Renal cortical epithelial cell (primary cell): Measurements from ENCODE around the gene AFF3. TPM values are rescaled to one million over a fixed set of nuclear protein-coding genes. Genes with fewer than 3 reads are reported as not detected.

ENCODE experiments used
- DNase-seq: peaks from one replicate; pipeline ENCODE4 v3.0.0-alpha.2; 2011; ENCODE audit warnings: low read depth
- total RNA-seq: library from RNA; depleted of rRNA; stranded (reverse); fragments of >200 nt; gene quantifications from 2 replicates; pipeline ENCODE4 v1.2.3, GENCODE V29; 2014

The AFF3 gene
- total RNA-seq, 1 donor from 2014 or later: 0.10 TPM

- no peak for DNase-seq
These were observed 435.7 kb downstream of the AFF3 start for GRCh38 chr2:99706735-99707134.

- DNase-seq: no peak
These were observed 440.9 kb downstream of the AFF3 start for GRCh38 chr2:99701503-99701902.

DNA sequence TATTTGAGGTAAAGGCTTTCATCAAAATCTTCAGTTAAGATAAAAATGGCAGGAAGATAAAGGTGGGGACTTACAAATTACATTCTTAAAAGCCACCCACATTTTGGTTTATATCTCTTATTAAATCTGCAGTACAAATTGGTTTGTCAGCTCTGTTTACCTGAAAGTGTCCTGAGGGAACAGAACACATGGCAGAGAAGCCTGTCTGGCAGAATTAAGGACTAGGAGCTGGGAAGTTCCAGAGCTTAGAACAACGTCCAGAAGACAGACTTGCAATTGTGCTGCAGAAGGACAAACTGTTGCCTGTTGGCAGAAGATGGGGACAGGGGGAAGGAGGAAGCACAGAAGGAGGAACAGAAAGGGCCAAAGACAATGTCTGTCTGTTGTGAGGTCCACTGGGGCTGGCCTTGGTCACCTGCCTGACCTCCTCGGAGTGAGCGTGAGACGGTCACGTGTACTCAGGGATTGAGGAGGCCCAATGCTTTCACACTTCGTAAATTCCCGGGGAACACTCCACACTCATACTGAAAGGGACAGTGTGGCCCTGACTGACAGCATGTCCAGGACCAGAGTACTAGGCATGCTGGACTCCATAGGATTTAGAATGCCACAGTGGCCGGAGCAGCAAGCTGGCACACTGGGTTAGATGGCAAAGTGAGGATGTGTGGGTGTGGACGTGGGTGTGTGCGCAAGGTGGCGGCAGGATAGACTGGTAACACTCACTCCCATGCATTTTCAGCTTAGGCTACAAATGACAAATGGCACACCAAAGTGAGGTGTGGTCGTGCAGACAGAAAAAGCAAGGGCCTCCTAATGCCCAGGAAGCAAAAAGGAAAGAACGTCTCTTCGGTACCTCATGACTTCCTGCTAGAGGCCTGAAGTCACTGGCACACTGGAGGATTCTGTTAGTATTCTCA lies 441.6 kb downstream of the AFF3 start:
- DNase-seq: no peak

DNA sequence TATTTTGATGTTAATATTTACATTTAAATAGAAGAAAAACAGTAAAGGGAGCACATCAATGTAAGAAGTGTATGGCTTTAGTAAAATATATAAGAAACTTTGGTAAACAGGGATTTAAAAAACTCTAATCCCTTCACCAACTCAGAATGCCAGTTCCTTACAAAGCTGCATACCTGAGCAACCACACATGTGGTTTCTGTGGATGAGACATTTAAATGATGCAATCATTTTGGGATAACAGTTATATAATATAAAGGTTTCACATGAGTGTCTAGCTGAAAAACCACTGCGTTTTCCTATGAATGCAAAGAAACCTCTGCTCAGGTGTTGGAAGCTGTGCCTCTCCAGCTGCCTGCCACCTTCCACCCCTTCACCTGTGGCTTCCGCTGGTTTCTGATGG lies 443.5 kb downstream of the AFF3 start:
- DNase-seq: peak; percentile 74

DNA sequence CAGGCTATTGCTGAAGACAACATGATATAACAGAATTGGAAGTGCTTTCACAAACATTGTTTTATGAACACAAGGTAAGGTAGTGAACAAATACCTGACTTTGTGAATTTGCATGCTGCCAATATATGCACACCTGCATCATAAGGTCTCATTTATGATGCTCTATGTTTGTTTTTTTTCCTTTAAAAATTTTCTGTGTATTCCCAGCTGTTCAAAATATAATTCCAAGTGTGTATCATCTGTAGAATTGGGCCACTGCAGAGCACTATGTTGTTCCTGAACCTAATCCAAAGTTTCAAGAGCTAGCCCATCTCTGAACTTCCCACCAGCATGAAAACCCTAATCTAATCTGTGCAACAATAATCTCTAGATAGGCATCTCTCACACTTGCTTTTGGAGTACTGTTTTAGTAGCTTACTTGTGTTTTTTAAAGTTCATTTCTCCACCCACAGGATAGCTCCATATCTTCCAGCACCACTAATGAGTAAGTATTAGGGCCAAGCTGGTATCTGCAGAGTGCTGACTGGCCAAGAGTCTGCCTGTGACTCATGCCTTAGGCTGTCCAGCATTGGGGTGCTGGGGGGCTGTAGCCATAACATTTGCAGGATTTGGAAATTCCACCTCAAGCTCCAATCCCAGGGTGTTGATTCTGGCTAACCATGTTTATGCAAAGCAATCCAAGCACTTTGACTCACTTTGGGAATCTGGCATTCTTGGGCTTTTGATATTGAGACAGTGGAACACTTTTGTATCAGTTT lies 444.4 kb downstream of the AFF3 start:
- peak; percentile 52 for DNase-seq

GRCh38 chr2:99695944-99696253 lies 446.5 kb downstream of the AFF3 start:
- no peak for DNase-seq

DNA sequence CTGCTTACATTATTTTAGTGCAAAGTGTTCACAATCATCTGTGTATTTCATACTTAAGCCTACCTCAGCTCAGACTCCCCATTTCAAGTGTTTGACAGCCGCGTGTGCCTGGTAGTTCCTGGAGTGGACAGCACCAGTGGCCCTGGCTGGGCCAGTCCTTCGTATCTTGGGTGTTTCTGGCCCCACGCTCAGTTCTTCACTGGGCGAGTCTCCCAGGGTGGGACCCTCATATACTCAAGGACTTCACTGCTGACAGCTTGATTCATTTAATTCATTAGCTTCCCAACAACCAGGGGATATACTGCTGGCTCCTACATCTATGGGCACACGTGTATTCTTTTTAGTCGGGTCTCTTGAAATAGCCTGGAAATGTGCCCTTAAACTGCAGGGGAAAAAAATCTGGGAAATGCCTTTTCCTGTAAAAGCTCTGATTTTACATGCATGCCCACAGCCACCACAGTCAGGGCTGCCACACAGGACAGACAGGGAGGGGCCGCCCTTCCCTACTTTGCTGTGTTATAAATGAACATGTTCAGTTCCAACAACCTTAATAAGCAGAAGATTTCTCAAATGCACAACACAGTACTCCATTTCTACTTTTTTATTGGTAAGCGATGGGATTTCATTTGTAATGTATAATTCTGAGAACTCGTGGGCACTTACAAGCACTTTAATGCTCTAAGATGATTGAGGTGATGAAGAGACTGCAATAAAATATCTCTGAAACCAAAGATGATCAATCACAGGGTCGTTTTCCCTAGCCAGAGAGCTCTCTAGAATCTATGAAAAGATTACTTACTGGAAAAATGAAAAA lies 447.1 kb downstream of the AFF3 start:
- DNase-seq: no peak

DNA sequence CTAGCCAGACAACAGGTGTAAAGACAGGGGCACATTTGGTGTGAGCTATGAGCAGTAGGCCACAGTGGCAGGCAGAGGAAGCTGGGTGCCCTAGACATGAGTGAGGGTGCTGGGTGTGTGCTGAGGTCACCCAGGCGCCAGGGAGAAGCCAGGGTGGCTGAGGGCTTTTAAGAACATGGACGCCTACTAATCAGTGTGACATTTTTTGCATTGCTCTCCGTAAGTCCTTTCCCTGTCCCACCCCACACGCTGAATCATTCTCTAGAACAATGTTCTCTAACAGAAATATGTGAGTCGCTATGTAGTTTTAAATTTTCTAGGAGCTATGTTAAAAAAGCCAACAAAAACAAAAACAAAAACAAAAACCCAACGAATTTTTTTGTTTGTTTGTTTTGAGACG lies 448.1 kb downstream of the AFF3 start:
- no peak for DNase-seq

DNA sequence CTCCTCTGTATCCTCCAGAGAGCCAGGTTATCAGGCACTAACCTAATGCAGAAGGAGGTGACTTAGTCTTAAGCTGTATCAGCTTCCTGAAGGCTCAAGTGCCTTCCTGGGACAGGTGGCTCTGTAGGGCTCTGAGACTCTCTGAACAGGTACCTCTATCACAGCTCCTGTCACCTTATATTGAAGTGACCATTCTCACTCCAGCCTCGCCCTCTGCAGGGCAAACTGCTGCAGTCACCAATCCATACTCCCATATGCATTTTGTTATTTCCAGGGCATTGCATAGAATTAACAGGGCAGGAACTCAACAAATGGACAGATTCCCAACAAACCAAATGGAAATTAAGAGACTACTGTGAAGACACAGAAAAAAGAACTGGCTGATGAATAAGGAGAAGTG lies 449.6 kb downstream of the AFF3 start:
- no peak for DNase-seq

DNA sequence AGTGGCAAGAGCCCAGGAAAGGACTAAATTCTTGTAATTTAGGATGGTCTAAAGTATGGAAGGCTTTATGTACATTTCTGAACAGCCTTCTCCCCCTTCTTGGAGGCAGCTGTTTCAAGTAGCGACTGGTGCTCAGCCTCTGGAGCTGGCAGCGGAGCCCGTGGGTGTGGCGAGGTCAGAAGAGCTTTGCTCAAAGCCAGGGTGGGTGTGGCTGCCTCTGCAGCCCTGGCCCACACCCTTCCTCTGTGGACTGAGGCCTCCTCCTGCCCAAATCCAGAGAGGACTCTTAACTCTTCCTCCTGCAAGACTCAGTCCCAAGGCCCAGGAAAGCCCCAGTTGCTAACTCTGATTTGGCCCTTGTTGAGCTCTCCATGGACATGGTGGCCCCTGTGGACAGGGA lies 450.5 kb downstream of the AFF3 start:
- no peak for DNase-seq

- no peak for DNase-seq
These were observed 453.1 kb downstream of the AFF3 start for GRCh38 chr2:99689145-99689742.

- DNase-seq: no peak
These were observed 453.7 kb downstream of the AFF3 start for GRCh38 chr2:99688699-99689098.

GRCh38 chr2:99682275-99683060 lies 459.9 kb downstream of the AFF3 start:
- DNase-seq: peak; percentile 42

- peak; percentile 37 for DNase-seq
These were observed 461.4 kb downstream of the AFF3 start for GRCh38 chr2:99680946-99681345.

DNA sequence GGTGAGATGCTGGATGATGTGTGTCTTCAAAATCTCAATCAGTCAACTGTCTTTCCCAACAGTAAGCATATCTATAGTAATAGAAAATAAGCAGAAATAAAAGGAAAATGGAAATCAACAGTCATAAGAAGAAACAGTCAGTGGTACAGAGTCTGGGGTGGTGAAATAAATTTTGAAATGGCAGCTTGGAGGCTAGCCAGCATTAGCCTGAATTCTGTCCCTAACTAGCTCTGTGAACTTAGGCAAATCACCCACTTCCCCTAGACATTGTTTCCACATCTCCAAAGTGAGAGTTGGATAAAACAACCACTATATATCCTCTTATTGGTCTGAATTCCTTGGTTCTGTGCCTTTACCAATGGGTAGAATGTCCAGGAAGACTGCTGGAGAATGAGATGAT lies 462.9 kb downstream of the AFF3 start:
- DNase-seq: no peak

GRCh38 chr2:99678625-99679024 lies 463.8 kb downstream of the AFF3 start:
- DNase-seq: no peak

GRCh38 chr2:99677814-99678213 lies 464.6 kb downstream of the AFF3 start:
- no peak for DNase-seq

GRCh38 chr2:99675130-99675661 lies 467.2 kb downstream of the AFF3 start:
- no peak for DNase-seq

DNA sequence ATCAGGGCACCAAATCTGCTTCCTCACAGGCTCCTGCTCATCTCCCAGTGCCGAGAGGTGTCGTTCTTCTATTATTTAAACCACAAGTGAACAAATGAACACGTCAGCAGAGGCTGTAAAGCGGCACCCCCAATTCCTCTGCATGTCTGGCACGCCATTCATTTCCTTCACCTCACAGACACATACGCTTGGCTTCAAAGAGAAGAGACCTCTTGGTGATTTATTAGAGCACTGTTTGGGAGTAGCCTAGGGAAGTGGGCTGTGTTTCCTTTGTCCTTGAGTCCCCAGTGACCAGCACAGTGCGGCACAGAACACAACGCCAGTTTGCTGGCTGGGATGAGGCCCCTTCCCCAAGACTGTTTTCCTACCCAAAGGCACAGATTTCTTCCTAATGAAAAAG lies 468.3 kb downstream of the AFF3 start:
- no peak for DNase-seq

DNA sequence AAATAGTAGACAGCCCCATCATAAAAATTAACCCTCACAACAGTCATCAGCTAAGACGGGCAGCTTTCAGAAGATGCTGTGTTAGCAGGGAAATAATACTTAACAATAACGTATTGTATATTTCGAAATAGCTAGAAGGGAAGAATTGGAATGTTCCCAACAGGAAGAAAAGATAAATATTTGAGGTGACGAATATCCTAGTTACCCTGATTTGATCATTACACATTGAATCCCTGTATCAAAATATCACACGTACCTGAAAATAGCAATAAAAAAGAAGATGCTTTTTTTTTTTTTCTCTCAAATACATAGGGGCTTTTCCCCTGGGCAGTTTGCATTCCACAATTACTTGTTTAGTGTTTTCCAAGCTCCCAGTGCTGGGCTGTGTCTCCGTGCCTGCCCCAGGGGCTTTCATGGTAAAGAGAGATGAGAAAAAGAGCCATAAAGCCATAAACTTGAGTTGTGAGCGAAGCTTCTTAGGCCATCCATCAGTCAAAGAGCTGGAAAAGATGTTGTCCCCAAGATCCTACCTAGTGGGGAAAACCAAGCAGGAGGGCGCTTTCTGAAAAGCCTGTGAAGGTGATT lies 469.5 kb downstream of the AFF3 start:
- no peak for DNase-seq
